Stimulated activated CD4-positive, alpha-beta T cell treated with anti-CD3 and anti-CD28 coated beads, Interleukin-1b, Interleukin-23, amount 100 ng/mL, for 4 hours (primary cell): ENCODE measurements around the gene CEP41.
"Not testable (repeated sequence)": the region's sequence is repeated elsewhere in the genome, so short reads cannot be mapped to it uniquely, and the experiment has no call there.

Experiments
- DNase-seq, 2 donors: peaks; one replicate each; pipeline ENCODE4 v3.0.0-alpha.2; 2020; ENCODE audit warnings: low read depth in 2 of 2

The CEP41 gene

GRCh38 chr7:130461272-130461671 lies 20.5 kb upstream of the CEP41 start:
- no peak for DNase-seq

DNA sequence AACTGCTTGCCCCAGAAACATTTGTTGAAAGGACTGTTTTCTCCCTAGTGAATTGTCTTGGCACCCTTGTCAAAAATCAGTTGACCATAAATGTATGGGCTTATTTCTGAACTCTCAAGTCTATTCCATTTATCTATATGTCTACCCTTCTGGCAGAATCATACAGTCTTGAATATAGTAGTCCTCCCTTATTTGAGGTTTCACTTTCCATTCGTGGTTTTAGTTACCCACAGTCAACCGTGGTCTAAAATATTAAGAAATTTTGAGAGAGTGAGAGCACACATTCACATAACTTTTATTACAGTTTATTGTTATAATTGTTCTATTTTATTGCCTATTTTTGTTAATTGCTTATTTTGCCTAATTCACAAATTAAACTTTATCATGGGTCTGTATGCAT lies 17.4 kb upstream of the CEP41 start:
- no peak for DNase-seq

DNA sequence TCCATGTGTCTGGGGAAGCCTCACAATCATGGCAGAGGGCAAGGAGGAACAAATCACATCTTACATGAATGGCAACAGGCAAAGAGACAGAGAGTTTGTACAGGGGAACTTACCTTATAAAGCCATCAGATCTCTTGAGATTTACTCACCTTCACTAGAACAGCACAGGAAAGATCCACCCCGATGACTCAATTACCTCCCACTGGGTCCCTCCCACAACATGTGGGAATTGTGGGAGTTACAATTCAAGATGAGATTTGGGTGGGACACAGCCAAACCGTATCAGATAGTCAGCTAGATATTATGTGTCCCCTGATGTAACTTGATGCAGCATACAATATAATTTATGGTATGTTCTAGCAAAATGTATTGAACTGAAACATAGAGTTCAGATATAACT lies 14.1 kb upstream of the CEP41 start:
- DNase-seq, result no peak

DNA sequence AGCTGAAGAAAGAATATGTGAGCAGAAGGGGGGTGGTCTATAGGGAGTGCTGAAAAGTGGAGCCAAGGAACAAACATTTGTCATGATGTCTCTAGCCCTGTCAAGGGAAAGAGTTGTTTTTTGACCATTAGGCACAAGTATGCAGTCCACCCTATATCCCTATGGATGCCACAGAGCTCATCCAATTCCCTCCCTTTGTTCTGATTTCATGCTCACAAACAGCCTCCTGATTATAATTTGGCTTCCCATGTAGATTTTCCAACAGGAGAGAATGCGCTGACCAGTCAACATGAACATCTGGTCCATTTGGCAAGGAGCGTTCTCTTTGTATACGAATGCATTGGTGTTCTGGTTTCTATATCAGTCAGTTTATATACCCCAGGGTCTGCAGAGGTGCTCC lies 12.1 kb upstream of the CEP41 start:
- no peak for DNase-seq

- not testable (repeated sequence) for DNase-seq
Measured at GRCh38 chr7:130451344-130451743, 10.5 kb upstream of the CEP41 start.

- no peak for DNase-seq
Measured at GRCh38 chr7:130446259-130446658, 5.4 kb upstream of the CEP41 start.

DNA sequence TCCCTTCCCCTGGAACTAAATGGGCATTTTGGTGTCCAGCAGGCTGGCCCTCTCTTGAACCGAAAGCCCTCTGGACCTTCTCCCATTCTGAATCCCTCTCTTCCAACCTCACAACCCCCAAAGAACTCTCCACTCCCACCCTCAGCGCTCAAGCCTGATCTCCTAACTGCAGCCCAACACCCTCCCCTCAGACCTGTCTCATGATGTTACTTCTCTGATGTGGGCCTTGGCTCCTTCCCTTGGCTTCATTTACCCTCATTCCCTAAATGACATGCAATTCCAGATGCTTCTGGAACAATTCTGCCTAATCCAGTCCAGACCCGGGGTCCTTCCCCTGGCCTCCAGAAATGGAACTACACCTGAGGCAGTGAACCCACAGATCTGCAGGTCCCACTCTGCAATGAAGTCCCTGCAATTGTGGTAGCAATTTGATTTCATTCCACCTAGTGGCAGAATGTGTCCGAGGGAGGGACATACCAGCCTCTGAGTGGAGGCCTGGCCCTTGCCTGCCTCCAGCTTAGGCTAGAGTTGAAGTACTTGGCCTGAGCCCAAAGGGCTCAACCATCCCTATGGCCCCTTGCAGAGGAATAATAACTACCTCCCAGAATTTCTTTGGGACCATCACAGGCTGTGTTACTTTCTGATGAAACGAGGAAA lies 4.1 kb upstream of the CEP41 start:
- no peak for DNase-seq

- DNase-seq, result no peak
Measured at GRCh38 chr7:130444234-130444633, 3.4 kb upstream of the CEP41 start.

DNA sequence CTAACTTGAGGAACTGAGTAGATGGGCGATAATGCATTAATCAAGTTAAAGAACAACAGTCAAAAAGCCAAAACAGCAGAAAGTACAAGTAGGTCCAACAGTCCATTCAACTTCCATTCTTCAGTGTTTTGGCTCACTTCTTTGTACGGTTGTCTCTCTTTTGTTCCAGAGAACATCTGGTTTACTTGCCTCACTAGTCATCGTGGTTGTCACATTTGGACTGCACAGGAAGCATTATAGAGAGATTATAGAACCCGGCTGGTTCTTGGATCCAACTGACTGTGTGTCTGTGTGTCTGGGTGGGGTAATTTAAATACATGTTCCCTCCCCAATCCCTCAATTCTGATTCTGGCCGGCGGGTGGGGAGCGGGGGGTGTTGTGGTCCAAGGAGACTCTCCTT lies 1.8 kb upstream of the CEP41 start:
- DNase-seq, result no peak

GRCh38 chr7:130441408-130441869 lies 623 bp upstream of the CEP41 start:
- DNase-seq, result no peak

DNA sequence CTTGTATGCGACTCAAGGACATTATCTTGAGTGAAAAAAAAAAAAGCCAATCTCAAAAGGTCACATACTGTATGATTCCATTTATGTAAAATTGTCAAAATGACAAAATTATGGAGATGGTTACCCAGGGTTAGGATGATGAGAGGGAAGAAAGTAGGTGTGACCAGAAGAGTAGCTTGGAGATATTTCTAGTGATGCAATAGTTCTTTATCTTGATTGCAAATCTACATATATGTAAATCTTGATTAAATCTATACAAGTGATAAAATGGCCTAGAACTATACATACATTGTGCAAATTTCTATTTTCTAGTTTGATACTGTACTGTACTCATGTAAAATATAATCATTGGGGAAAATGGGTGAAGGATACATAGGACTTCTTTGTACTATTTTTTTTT lies 4.6 kb downstream of the CEP41 start:
- DNase-seq, result no peak

GRCh38 chr7:130435311-130435854 lies 5.4 kb downstream of the CEP41 start:
- DNase-seq, result no peak

- no peak for DNase-seq
Measured at GRCh38 chr7:130433301-130433700, 7.5 kb downstream of the CEP41 start.

DNA sequence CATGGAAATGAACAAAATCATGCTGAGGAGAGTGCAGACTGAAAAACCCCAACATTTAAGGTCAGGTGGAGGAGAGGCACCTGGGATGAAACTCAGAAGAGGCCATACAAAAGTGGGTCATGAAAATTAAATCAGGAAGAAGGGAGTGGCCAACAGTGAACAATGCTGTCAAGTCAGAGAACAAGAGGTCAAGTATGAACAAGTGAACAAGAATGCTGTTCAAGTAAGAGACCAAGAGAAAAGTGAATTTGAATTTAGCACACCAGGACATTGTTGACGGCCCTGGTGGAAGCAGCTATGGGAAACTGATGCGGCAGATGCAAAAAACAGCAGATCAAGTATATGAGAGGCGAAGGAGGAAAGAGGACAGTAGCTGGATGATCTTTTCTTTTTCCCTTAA lies 7.9 kb downstream of the CEP41 start:
- no peak for DNase-seq

DNA sequence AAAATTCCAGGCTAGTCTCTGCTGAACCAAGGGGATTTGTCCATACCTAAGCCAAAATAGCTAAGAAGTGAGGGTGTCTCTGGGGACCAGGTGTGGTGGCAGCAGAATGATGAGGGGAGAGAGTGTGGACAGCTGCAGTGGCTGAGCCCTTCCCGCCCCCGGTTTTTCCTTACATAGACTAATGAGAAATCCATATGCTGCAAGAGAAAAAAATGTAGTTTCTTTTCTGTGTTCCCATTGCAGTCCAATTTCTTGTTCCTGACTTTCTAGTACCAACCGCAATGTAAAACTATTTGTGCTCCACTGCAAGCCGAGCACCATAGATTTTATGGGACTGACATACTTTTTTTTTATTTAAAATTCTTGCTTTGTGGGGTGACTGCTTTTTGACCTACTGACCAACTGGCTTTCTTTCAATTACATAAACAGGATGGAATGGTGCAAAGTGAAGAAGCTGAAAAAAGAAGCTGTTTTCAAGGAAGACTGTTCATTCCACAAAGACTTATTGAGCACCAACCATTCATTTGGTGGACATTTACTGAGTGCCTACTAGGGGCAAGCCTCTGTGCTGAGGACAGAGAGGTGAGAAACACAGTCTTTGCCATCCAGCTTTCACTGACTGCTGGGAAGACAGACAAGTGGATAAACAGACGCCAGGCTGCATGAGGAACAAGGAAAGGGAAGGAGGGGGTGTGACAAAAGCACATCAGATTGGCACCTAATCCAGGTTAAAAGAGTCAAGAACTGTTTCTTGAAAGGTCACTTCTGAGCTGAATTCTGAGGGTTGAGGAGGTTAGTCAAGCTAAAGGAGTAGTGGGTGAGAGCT lies 9.8 kb downstream of the CEP41 start:
- DNase-seq, result no peak

DNA sequence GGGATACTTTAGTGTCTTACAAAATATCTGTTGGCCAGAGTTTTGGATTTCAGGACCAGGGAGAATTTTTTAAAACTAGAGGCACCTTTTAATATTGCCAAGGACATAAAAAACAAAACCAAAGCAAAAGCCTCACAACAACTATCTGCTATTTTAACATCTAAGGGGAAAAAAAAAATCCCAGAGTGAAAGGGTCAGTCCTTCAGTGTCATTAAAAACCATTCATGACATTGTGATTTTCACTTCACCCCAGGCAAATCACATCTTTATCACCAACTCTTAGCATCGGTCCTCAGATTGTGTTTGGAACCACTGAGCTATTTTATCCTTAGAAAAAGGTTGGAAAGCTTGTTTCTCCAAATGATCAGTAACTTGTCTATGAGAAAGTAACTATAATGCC lies 10.7 kb downstream of the CEP41 start:
- no peak for DNase-seq

- DNase-seq, result no peak
Measured at GRCh38 chr7:130429019-130429418, 11.8 kb downstream of the CEP41 start.

DNA sequence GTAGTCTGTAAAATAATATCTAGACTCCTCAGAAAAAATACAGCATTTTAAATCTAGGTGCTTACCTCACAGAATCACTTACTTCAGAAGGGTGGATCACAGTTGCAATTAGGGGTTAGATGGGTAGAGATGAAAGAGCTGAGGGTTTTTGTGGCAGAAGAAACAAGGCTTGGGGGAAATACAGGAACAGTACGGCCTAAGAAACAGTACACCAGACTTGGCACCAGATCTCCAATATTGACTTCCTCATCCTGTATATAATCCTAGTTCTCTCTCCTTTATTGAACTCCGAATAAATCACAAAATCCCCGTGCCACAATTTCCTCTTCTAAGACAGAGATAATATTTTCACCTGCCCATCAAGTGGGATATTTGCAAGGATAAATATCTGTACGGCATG lies 14.3 kb downstream of the CEP41 start:
- no peak for DNase-seq

- DNase-seq, result no peak
Measured at GRCh38 chr7:130425796-130426195, 15.0 kb downstream of the CEP41 start.

DNA sequence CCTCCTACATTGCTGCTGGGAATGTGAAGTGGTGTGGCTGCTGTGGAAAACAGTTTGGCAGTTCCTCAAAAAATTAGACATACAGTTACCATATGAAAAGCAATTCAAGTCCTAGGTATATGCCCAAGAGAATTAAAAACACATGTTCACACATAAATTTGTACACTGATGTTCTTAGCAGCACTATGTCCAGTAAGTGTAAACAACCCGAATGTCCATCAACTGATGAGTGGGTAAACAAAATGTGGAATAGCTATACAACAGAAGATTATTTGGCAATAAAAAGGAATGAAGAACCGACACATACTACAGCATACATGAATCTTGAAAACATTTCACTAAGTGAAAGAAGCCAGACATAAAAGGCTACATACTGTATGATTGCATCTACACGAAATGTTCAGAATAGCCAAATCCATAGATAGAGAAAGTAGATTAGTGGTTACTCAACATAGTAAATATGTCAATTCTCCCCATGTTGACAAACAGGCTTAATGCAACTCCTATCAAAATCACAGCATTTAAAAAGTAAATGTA lies 17.2 kb downstream of the CEP41 start:
- DNase-seq, result no peak

- DNase-seq, result no peak
Measured at GRCh38 chr7:130421684-130422083, 19.1 kb downstream of the CEP41 start.

DNA sequence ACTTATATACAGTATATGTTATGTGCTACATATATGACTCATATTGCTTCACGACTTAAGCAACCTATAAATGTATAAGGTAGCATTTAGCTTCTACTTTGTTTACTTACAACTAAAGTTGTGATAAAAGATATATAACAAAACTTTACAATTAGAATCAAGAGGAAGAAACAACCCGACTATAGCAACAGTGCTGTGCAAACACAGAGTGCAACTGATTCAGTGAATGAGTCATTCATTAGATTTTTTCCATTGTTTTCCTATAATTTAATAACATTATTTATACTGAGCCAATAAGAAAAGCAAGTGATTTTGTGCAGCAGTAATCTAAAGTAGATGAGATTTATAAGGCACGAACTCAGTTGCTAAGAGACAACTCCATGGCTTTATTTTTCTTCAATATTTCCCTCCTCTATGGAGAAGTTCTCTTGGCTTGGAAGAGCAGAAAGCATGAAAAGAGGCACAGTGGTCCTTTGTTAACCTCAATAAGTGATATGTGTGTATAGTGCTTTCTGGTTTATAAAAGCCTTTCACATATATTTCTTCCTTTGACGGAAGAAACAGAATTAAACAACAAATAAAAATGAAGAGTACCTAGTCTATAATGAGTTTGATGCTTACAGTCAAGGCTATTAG lies 19.8 kb downstream of the CEP41 start:
- DNase-seq, result no peak
